GM23338 (cell line): Measurements from ENCODE around the gene GRIN1. TPM values are rescaled to one million over a fixed set of nuclear protein-coding genes. Genes with fewer than 3 reads are reported as not detected.

Experiments used
- ATAC-seq: fragments of 200-7000 bp; cut with Tn5 transposase; 3 replicates; pipeline ENCODE4 v1.9.1; 2020
- DNase-seq: peaks from one replicate; pipeline ENCODE4 v3.0.0-alpha.2; 2015; ENCODE audit warnings: low spot score
- H2AFZ ChIP-seq: fragments of 200-600 bp; sonication (generic); 2 replicates; pipeline ENCODE4 v1.8.0; 2016; ENCODE audit warnings: antibody characterized with exemption, mild to moderate bottlenecking, moderate library complexity
- H3F3A ChIP-seq: fragments of 200-600 bp; sonication (generic); replicated peaks from 2 replicates; pipeline ENCODE4 v1.8.0; 2017; ENCODE audit warnings: antibody characterized with exemption, mixed run types, low read depth
- H3K27ac ChIP-seq: fragments of 200-600 bp; sonication (generic); 2 replicates; pipeline ENCODE4 v1.6.1; 2016; ENCODE audit warnings: low read depth
- H3K27me3 ChIP-seq: fragments of 200-600 bp; sonication (generic); 2 replicates; pipeline ENCODE4 v1.8.0; 2016; ENCODE audit warnings: mild to moderate bottlenecking, mixed run types, moderate library complexity; ENCODE audit not compliant: insufficient read depth
- H3K36me3 ChIP-seq: fragments of 200-600 bp; sonication (generic); 2 replicates; pipeline ENCODE4 v1.8.0; 2016; ENCODE audit warnings: mild to moderate bottlenecking; ENCODE audit not compliant: insufficient read depth
- H3K4me1 ChIP-seq: fragments of 200-600 bp; sonication (generic); 2 replicates; pipeline ENCODE4 v1.8.0; 2016; ENCODE audit warnings: mild to moderate bottlenecking, moderate library complexity; ENCODE audit not compliant: insufficient read depth
- H3K4me2 ChIP-seq: fragments of 200-600 bp; sonication (generic); 2 replicates; pipeline ENCODE4 v1.7.1; 2017; ENCODE audit warnings: mixed run types
- H3K4me3 ChIP-seq: fragments of 200-600 bp; sonication (generic); 2 replicates; pipeline ENCODE4 v1.6.1; 2016; ENCODE audit warnings: mixed run types
- H3K79me2 ChIP-seq: fragments of 200-600 bp; sonication (generic); replicated peaks from 2 replicates; pipeline ENCODE4 v1.8.0; 2017; ENCODE audit warnings: mild to moderate bottlenecking; ENCODE audit not compliant: insufficient read depth
- H3K9me2 ChIP-seq: fragments of 200-600 bp; sonication (generic); 2 replicates; pipeline ENCODE4 v1.8.0; 2017; ENCODE audit not compliant: insufficient read depth
- H4K20me1 ChIP-seq: fragments of 200-600 bp; sonication (generic); replicated peaks from 2 replicates; pipeline ENCODE4 v1.8.0; 2017; ENCODE audit warnings: mild to moderate bottlenecking; ENCODE audit not compliant: insufficient read depth
- H3K27ac Mint-ChIP-seq: 2 replicates; pipeline ENCODE4 v1.8.0; 2020; ENCODE audit warnings: inconsistent platforms, mild to moderate bottlenecking, moderate library complexity, mixed read lengths
- H3K27me3 Mint-ChIP-seq: 3 replicates; pipeline ENCODE4 v1.8.0; 2022; ENCODE audit warnings: low read depth, mild to moderate bottlenecking, moderate library complexity, mixed read lengths, inconsistent platforms; ENCODE audit not compliant: insufficient read depth, poor library complexity
- H3K36me3 Mint-ChIP-seq: 3 replicates; pipeline ENCODE4 v1.8.0; 2021; ENCODE audit warnings: low read depth, mild to moderate bottlenecking, inconsistent platforms, moderate library complexity, mixed read lengths
- H3K4me1 Mint-ChIP-seq: 3 replicates; pipeline ENCODE4 v1.8.0; 2020; ENCODE audit warnings: mild to moderate bottlenecking, inconsistent platforms, mixed read lengths
- H3K4me3 Mint-ChIP-seq: 3 replicates; pipeline ENCODE4 v1.8.0; 2021; ENCODE audit warnings: moderate library complexity, mild to moderate bottlenecking, inconsistent platforms, mixed read lengths
- H3K9me3 Mint-ChIP-seq: 3 replicates; pipeline ENCODE4 v1.8.0; 2020; ENCODE audit warnings: moderate library complexity, mild to moderate bottlenecking, inconsistent platforms, mixed read lengths
- CTCF ChIP-seq, 2 experiments: fragments of 200-600 bp in 1 of 2; sonication (generic) in 1 of 2; conservative IDR thresholded peaks; 2 replicates each; pipeline versions ENCODE4 v1.5.1 to v1.6.1; 2016 to 2017; ENCODE audit warnings: antibody characterized with exemption in 2 of 2, low read depth in 2 of 2, mild to moderate bottlenecking in 2 of 2, moderate library complexity in 1 of 2
- EZH2phosphoT487 ChIP-seq: fragments of 200-600 bp; sonication (generic); IDR thresholded peaks from one replicate; pipeline ENCODE4 v1.8.1; 2018; ENCODE audit warnings: antibody characterized with exemption; ENCODE audit not compliant: unreplicated experiment
- JUNB ChIP-seq: IDR thresholded peaks from one replicate; pipeline ENCODE4 v1.6.1; 2016; ENCODE audit warnings: antibody characterized with exemption; ENCODE audit not compliant: unreplicated experiment
- NANOG ChIP-seq: IDR thresholded peaks from 2 replicates; pipeline ENCODE4 v1.6.1; 2016; ENCODE audit warnings: antibody characterized with exemption, borderline replicate concordance
- POLR2AphosphoS5 ChIP-seq: IDR thresholded peaks from 2 replicates; pipeline ENCODE4 v1.6.1; 2016; ENCODE audit warnings: antibody characterized with exemption, low read depth
- REST ChIP-seq: IDR thresholded peaks from one replicate; pipeline ENCODE4 v1.6.1; 2018; ENCODE audit warnings: antibody characterized with exemption; ENCODE audit not compliant: unreplicated experiment
- ZNF114 ChIP-seq: fragments of 250-450 bp; sonication (Bioruptor Pico); IDR thresholded peaks from 2 replicates; pipeline ENCODE4 v1.5.0; 2020; ENCODE audit warnings: mild to moderate bottlenecking, moderate library complexity
- ZNF331 ChIP-seq: fragments of 250-450 bp; sonication (Bioruptor Pico); IDR thresholded peaks from 2 replicates; pipeline ENCODE4 v1.5.0; 2020; ENCODE audit warnings: low read depth, mild to moderate bottlenecking, moderate library complexity
- polyA plus RNA-seq: library from polyadenylated mRNA; unstranded; fragments of >200 nt; fragmentation: Nextera tagmentation; extraction: Ambion mirVana; gene quantifications from 2 replicates; pipeline ENCODE4 v1.2.1, GENCODE V29; 2016
- total RNA-seq: library from RNA; depleted of rRNA; stranded (reverse); fragments of >200 nt; shearing (Covaris generic); gene quantifications from 2 replicates; pipeline ENCODE4 v1.2.3, GENCODE V29; 2014

The GRIN1 gene
- total and polyA plus RNA-seq, 2 experiments from 2014 or later: 2.7 to 5.5 TPM

GRCh38 chr9:137156567-137157375 lies 17.8 kb downstream of the GRIN1 start (continued):
- TF ChIP-seq REST (no peak), JUNB (no peak), EZH2phosphoT487 (no peak), ZNF114 (no peak), ZNF331 (CRISPR knock-in tag) (no peak), CTCF (conservative IDR thresholded peaks at IDR 0.05; ENCODE audit: low read depth in 2 of 2) (no peak), NANOG (no peak)

- TF ChIP-seq ZNF331 (CRISPR knock-in tag) (no peak), ZNF114 (no peak), POLR2AphosphoS5 (no peak), EZH2phosphoT487 (no peak)
- H3K4me1 ChIP-seq: peaks cover 2% of the 10 kb centered on the region; the same call in 1 of the 2 replicates
- H2AFZ ChIP-seq: no peak overlapping the region
- no peaks in the 10 kb centered on the region; the same call in 1 of the 3 replicates for H3K4me1 Mint-ChIP-seq
- H3K36me3 Mint-ChIP-seq: no peaks in the 10 kb centered on the region
- peaks cover 77% of the 10 kb centered on the region for H3K27me3 Mint-ChIP-seq
- H3F3A ChIP-seq: peaks cover 12% of the 10 kb centered on the region
- no peak overlapping the region for H3K27ac Mint-ChIP-seq
- ATAC-seq (no peak), DNase-seq (no peak)
- peaks cover 80% of the 10 kb centered on the region for H3K27me3 ChIP-seq
- H4K20me1 ChIP-seq: no peaks in the 10 kb centered on the region
- no peak overlapping the region for H3K4me2 ChIP-seq
- H3K4me3 ChIP-seq: no peak overlapping the region
- H3K27ac ChIP-seq: no peak overlapping the region
- no peaks in the 10 kb centered on the region for H3K79me2 ChIP-seq
- H3K9me2 ChIP-seq: no peaks in the 10 kb centered on the region
- H3K4me3 Mint-ChIP-seq: no peak overlapping the region
- H3K9me3 Mint-ChIP-seq: no peaks in the 10 kb centered on the region; the same call in 2 of the 3 replicates
- H3K36me3 ChIP-seq: no peaks in the 10 kb centered on the region
Observed at GRCh38 chr9:137157618-137158415, 18.9 kb downstream of the GRIN1 start.
